Measurements from ENCODE around the gene PGPEP1.

DNA sequence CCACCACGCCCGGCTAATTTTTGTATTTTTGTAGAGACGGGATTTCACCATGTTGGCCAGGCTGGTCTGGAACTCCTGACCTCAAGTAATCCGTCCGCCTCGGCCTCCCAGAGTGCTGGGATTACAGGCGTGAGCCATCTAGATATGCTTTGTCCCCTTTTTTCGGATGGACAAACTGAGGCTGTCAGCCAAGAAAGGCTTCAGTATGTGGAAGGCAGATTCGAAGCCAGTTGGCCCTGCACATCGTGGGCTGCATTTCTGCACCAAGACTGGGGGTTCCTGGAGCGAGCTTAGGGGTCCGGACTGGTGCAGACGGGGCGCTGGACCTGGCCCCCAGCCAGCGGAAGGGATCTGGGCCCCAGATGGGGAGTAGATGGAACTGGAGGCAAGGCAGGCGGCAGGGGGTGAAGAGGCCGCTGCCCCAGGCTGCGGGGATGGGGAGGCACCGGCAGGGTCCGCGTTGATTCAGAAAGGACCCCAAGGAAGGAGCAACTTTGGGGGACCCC is 49.3 kb upstream of the PGPEP1 start:
- TF ChIP-seq, protein P1, sequence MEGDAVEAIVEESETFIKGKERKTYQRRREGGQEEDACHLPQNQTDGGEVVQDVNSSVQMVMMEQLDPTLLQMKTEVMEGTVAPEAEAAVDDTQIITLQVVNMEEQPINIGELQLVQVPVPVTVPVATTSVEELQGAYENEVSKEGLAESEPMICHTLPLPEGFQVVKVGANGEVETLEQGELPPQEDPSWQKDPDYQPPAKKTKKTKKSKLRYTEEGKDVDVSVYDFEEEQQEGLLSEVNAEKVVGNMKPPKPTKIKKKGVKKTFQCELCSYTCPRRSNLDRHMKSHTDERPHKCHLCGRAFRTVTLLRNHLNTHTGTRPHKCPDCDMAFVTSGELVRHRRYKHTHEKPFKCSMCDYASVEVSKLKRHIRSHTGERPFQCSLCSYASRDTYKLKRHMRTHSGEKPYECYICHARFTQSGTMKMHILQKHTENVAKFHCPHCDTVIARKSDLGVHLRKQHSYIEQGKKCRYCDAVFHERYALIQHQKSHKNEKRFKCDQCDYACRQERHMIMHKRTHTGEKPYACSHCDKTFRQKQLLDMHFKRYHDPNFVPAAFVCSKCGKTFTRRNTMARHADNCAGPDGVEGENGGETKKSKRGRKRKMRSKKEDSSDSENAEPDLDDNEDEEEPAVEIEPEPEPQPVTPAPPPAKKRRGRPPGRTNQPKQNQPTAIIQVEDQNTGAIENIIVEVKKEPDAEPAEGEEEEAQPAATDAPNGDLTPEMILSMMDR (IDR thresholded peaks at IDR 0.05; ENCODE audit: insufficient read depth, low read length) = no peak
- TF ChIP-seq, protein P2, sequence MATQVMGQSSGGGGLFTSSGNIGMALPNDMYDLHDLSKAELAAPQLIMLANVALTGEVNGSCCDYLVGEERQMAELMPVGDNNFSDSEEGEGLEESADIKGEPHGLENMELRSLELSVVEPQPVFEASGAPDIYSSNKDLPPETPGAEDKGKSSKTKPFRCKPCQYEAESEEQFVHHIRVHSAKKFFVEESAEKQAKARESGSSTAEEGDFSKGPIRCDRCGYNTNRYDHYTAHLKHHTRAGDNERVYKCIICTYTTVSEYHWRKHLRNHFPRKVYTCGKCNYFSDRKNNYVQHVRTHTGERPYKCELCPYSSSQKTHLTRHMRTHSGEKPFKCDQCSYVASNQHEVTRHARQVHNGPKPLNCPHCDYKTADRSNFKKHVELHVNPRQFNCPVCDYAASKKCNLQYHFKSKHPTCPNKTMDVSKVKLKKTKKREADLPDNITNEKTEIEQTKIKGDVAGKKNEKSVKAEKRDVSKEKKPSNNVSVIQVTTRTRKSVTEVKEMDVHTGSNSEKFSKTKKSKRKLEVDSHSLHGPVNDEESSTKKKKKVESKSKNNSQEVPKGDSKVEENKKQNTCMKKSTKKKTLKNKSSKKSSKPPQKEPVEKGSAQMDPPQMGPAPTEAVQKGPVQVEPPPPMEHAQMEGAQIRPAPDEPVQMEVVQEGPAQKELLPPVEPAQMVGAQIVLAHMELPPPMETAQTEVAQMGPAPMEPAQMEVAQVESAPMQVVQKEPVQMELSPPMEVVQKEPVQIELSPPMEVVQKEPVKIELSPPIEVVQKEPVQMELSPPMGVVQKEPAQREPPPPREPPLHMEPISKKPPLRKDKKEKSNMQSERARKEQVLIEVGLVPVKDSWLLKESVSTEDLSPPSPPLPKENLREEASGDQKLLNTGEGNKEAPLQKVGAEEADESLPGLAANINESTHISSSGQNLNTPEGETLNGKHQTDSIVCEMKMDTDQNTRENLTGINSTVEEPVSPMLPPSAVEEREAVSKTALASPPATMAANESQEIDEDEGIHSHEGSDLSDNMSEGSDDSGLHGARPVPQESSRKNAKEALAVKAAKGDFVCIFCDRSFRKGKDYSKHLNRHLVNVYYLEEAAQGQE (IDR thresholded peaks at IDR 0.05; ENCODE audit: insufficient replicate concordance, low read depth) = no peak
- TF ChIP-seq POLR2AphosphoS5 (IDR thresholded peaks at IDR 0.05; ENCODE audit: low read depth) = no peak
